H1 (cell line): ENCODE measurements around the gene HEATR9. TPM values are rescaled to one million over a fixed set of nuclear protein-coding genes. Genes with fewer than 3 reads are reported as not detected.

Experiments
- CTCF ChIA-PET: fragments of 300-600 bp; sonication (Branson Sonifier 250); formaldehyde crosslinking; loops from one replicate; lab custom pipeline; 2021; ENCODE audit not compliant: partially characterized antibody; lab: Charles Lee
- POLR2A ChIA-PET: fragments of 300-600 bp; sonication (Branson Sonifier 250); formaldehyde crosslinking; loops from one replicate; lab custom pipeline; 2021; ENCODE audit warnings: inconsistent platforms; ENCODE audit not compliant: partially characterized antibody; lab: Charles Lee
- DNase-seq, 2 experiments: peaks; one replicate each; pipeline versions ENCODE4 v3.0.0 to v3.0.0-alpha.2; 2010 to 2022; ENCODE audit warnings: low spot score in 2 of 2, low read depth in 1 of 2, mixed read lengths in 1 of 2
- FAIRE-seq: peaks from 2 replicates; lab custom pipeline; 2011; peaks lifted over from hg19 to GRCh38; lab: Jason Lieb, UNC
- H2AFZ ChIP-seq: 2 replicates; pipeline ENCODE4 v1.8.1; 2012; ENCODE audit warnings: low read length, inconsistent platforms
- H2AK5ac ChIP-seq: 2 replicates; pipeline ENCODE4 v1.6.1; 2013; ENCODE audit warnings: low read depth, low read length
- H2BK120ac ChIP-seq: replicated peaks from 2 replicates; pipeline ENCODE3; 2013; ENCODE audit warnings: low read depth, low read length, inconsistent platforms
- H2BK12ac ChIP-seq: 2 replicates; pipeline ENCODE4 v1.6.1; 2013; ENCODE audit warnings: low read depth, low read length
- H2BK15ac ChIP-seq: 2 replicates; pipeline ENCODE4 v1.6.1; 2013; ENCODE audit warnings: low read length
- H2BK20ac ChIP-seq: 2 replicates; pipeline ENCODE4 v1.6.1; 2013; ENCODE audit warnings: low read length
- H2BK5ac ChIP-seq: 2 replicates; pipeline ENCODE4 v1.6.1; 2013; ENCODE audit warnings: low read depth, low read length
- H3K14ac ChIP-seq: 2 replicates; pipeline ENCODE4 v1.6.1; 2013; ENCODE audit warnings: inconsistent platforms; ENCODE audit not compliant: insufficient read length
- H3K18ac ChIP-seq: 2 replicates; pipeline ENCODE4 v1.6.1; 2013; ENCODE audit warnings: low read length; ENCODE audit errors: extremely low read depth
- H3K23ac ChIP-seq: 2 replicates; pipeline ENCODE4 v1.6.1; 2013; ENCODE audit warnings: inconsistent platforms; ENCODE audit not compliant: insufficient read length
- H3K23me2 ChIP-seq: 2 replicates; pipeline ENCODE4 v1.6.1; 2013; ENCODE audit warnings: low read depth, low read length
- H3K27ac ChIP-seq: 2 replicates; pipeline ENCODE4 v1.6.1; 2011; ENCODE audit warnings: low read depth, low read length, inconsistent platforms
- H3K27me3 ChIP-seq, 4 experiments: replicated peaks in 1 of 4; 1 replicate in 1 of 4; 2 replicates in 3 of 4; pipeline versions ENCODE4 v1.6.1 to v1.8.1; 2011 to 2013; ENCODE audit warnings: low read length in 3 of 4, mild to moderate bottlenecking in 3 of 4, inconsistent platforms in 2 of 4, mixed read lengths in 2 of 4, moderate library complexity in 1 of 4; ENCODE audit not compliant: control insufficient read depth in 3 of 4, insufficient read depth in 3 of 4; ENCODE audit errors: extremely low read depth in 1 of 4
- H3K36me3 ChIP-seq, 4 experiments: 2 replicates each; pipeline versions ENCODE4 v1.6.1 to v1.8.1; 2011 to 2013; ENCODE audit warnings: mild to moderate bottlenecking in 4 of 4, low read length in 3 of 4, moderate library complexity in 2 of 4, control low read depth in 1 of 4, inconsistent platforms in 1 of 4; ENCODE audit not compliant: insufficient read depth in 4 of 4, control insufficient read depth in 2 of 4
- H3K4ac ChIP-seq: replicated peaks from 2 replicates; pipeline ENCODE3; 2013; ENCODE audit warnings: low read length, low read depth, mixed read lengths, inconsistent platforms; ENCODE audit not compliant: insufficient read length
- H3K4me1 ChIP-seq, 4 experiments: replicated peaks in 1 of 4; 1 replicate in 1 of 4; 2 replicates in 3 of 4; pipeline versions ENCODE4 v1.6.1 to v1.8.1; 2011 to 2013; ENCODE audit warnings: low read length in 3 of 4, inconsistent platforms in 2 of 4, mixed read lengths in 1 of 4; ENCODE audit not compliant: insufficient read depth in 4 of 4, control insufficient read depth in 3 of 4
- H3K4me2 ChIP-seq, 2 experiments: 2 replicates each; pipeline versions ENCODE4 v1.6.1 to v1.8.1; 2011 to 2013; ENCODE audit warnings: low read depth in 2 of 2, low read length in 2 of 2, control low read depth in 1 of 2, inconsistent platforms in 1 of 2, mild to moderate bottlenecking in 1 of 2; ENCODE audit not compliant: insufficient read depth in 1 of 2
- H3K4me3 ChIP-seq, 4 experiments: fragments of 200-600, 300-600 bp in 1 of 4; sonication (generic), shearing (Covaris generic), sonication (Bioruptor Twin) in 1 of 4; 2 replicates each; pipeline versions ENCODE4 v1.5.1 to v1.8.1; 2011 to 2016; ENCODE audit warnings: low read length in 4 of 4, low read depth in 3 of 4, control low read depth in 2 of 4, inconsistent platforms in 2 of 4, mild to moderate bottlenecking in 2 of 4, mixed read lengths in 1 of 4, moderate library complexity in 1 of 4; ENCODE audit not compliant: insufficient read depth in 2 of 4; ENCODE audit errors: extremely low read depth in 1 of 4
- H3K56ac ChIP-seq: replicated peaks from 2 replicates; pipeline ENCODE3; 2013; ENCODE audit warnings: low read depth, mild to moderate bottlenecking, mixed read lengths, low read length, inconsistent platforms; ENCODE audit not compliant: insufficient read length
- H3K79me1 ChIP-seq: 2 replicates; pipeline ENCODE4 v1.6.1; 2013; ENCODE audit warnings: low read depth, low read length, control low read depth
- H3K79me2 ChIP-seq, 2 experiments: 2 replicates each; pipeline versions ENCODE4 v1.6.1 to v1.8.1; 2012 to 2013; ENCODE audit warnings: low read length in 2 of 2, mild to moderate bottlenecking in 2 of 2, inconsistent platforms in 1 of 2; ENCODE audit not compliant: insufficient read depth in 2 of 2, control insufficient read depth in 1 of 2
- H3K9ac ChIP-seq, 4 experiments: replicated peaks in 1 of 4; 1 replicate in 1 of 4; 2 replicates in 3 of 4; pipeline versions ENCODE4 v1.6.1 to v1.8.1; 2011 to 2013; ENCODE audit warnings: low read depth in 3 of 4, low read length in 3 of 4, control low read depth in 2 of 4, mild to moderate bottlenecking in 2 of 4, moderate library complexity in 2 of 4, inconsistent platforms in 1 of 4; ENCODE audit errors: extremely low read depth in 1 of 4
- H3K9me3 ChIP-seq, 2 experiments: 2 replicates each; pipeline versions ENCODE4 v1.6.1 to v1.8.1; 2012 to 2013; ENCODE audit warnings: mild to moderate bottlenecking in 2 of 2, moderate library complexity in 2 of 2, control low read depth in 1 of 2, inconsistent platforms in 1 of 2, low read depth in 1 of 2, low read length in 1 of 2, mixed read lengths in 1 of 2; ENCODE audit not compliant: insufficient read depth in 2 of 2
- H4K20me1 ChIP-seq, 2 experiments: replicated peaks in 1 of 2; 2 replicates each; pipeline versions ENCODE3 to v1.8.1; 2011 to 2013; ENCODE audit warnings: inconsistent platforms in 2 of 2, low read length in 2 of 2, mild to moderate bottlenecking in 1 of 2; ENCODE audit not compliant: insufficient read depth in 2 of 2, control insufficient read depth in 1 of 2
- H4K5ac ChIP-seq: 2 replicates; pipeline ENCODE4 v1.6.1; 2013; ENCODE audit warnings: low read length, low read depth, mixed read lengths, inconsistent platforms; ENCODE audit not compliant: insufficient read length
- H4K8ac ChIP-seq: 2 replicates; pipeline ENCODE4 v1.8.0; 2013; ENCODE audit warnings: mild to moderate bottlenecking, moderate library complexity, low read length, inconsistent platforms; ENCODE audit not compliant: insufficient read depth; ENCODE audit errors: extremely low read depth
- H4K91ac ChIP-seq: replicated peaks from 2 replicates; pipeline ENCODE3; 2013; ENCODE audit warnings: low read length, mixed read lengths, inconsistent platforms; ENCODE audit not compliant: insufficient read length
- HDAC6 ChIP-seq: IDR thresholded peaks from one replicate; pipeline ENCODE4 v1.7.1; 2012; ENCODE audit warnings: low read depth, mild to moderate bottlenecking, inconsistent platforms, low read length, moderate library complexity
- JUN ChIP-seq: IDR thresholded peaks from 2 replicates; pipeline ENCODE4 v1.6.1; 2011; ENCODE audit warnings: low read depth, mild to moderate bottlenecking, improper control_type of control experiment, low read length
- MAFK ChIP-seq: IDR thresholded peaks from 2 replicates; pipeline ENCODE4 v1.6.1; 2012; ENCODE audit warnings: low read depth, mild to moderate bottlenecking, improper control_type of control experiment, low read length
- PHF8 ChIP-seq: fragments of 200-600 bp; sonication (generic); conservative IDR thresholded peaks from 2 replicates; pipeline ENCODE4 v1.7.1; 2012; ENCODE audit warnings: low read depth, mild to moderate bottlenecking, inconsistent platforms, low read length, moderate library complexity
- SP1 ChIP-seq: IDR thresholded peaks from 2 replicates; pipeline ENCODE4 v1.6.1; 2011; ENCODE audit warnings: low read depth, low read length
- USF2 ChIP-seq: IDR thresholded peaks from 2 replicates; pipeline ENCODE4 v1.6.1; 2011; ENCODE audit warnings: low read length, improper control_type of control experiment
- WGBS, 2 experiments: shearing (Covaris generic) in 1 of 2; methylation state at CpG; one replicate each; pipeline versions ENCODE4 v1.1.6 to v1.1.7; 2013 to 2015; ENCODE audit warnings: low lambda C conversion rate in 2 of 2, mixed read lengths in 2 of 2, inconsistent platforms in 1 of 2, low coverage in 1 of 2, missing lambda C conversion rate in 1 of 2; ENCODE audit not compliant: insufficient replicate concordance in 2 of 2, insufficient coverage in 1 of 2, insufficient read length in 1 of 2; ENCODE audit errors: extremely low coverage in 1 of 2, missing lambda C conversion rate in 1 of 2; 5-methylcytosine and 5-hydroxymethylcytosine counted together
- polyA plus RNA-seq, 7 experiments: library from polyadenylated mRNA; depleted of rRNA in 3 of 7; stranded (reverse) in 5 of 7; unstranded in 2 of 7; fragments of >200 nt in 5 of 7; fragments of 200-250 nt in 2 of 7; gene quantifications; 1 replicate in 5 of 7; 2 replicates in 1 of 7; 4 replicates in 1 of 7; pipeline versions ENCODE4 v1.2.1 to v1.2.3, GENCODE V29; 2011 to 2013; ENCODE audit warnings: missing spikeins in 2 of 7, mixed read lengths in 2 of 7
- total RNA-seq: library from RNA; stranded (reverse); fragmentation: NEBNext Ultra II Directional; extraction: Animal tissue kit (Norgen Biotek cat#: 25700); gene quantifications from 2 replicates; pipeline ENCODE4 v1.2.1, GENCODE V29; 2021

HEATR9 gene
- total and polyA plus RNA-seq, 2 of the 8 experiments (the other 6 are each of a cell fraction or from before 2014, with no cell fraction given), result not detected

DNA sequence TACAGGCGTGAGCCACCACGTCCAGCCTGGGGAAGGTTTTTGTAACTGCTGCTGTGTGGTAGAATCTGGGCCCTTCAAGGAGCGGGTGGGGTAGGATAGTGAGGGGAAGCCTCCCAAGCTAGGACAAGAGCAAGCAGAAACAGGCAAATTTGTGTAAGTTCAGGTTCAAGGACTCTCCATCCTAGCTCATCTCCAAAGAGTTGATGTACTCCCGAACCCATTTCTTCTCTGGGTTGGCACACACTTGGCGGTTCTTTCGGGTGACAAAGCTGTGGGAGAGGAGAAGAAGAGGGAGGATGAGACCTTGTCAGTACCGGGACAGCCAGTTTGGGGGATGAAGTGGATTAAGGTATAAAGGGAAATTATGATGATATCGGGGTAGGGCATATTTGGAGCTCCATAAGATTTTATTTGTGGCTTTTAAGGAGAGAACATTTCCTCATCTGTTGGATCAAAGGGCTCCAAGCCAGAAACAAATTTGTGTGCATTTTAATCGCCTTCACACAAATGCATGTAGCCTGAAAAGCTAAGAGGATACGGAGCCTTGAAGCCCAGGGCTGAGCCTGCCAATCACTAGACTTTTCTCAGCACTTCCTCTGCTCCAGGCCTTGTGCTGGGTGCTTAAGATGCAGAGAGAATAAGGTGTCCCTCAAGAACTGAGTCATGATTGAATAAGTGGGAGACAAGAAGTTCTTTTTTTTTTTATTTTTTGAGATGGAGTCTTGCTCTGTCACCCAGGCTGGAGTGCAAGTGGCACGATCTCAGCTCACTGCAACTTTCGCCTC lies 3.7 kb upstream of the HEATR9 start:
- no peaks in the 10 kb centered on the region for H3K23me2 ChIP-seq
- ChIA-PET POLR2A (no interaction called here), CTCF (interaction anchor here (0.7 to 4.6 kb wide), 7 partner anchors 22 to 276 kb away, joined by 3 to 32 read pairs (median 5); partner anchors contain the start of gene RDM1)
- no peak overlapping the region for H3K14ac ChIP-seq
- H3K18ac ChIP-seq, result no peak overlapping the region
- H2BK120ac ChIP-seq, result no peak overlapping the region
- H3K4me3 ChIP-seq, result no peak overlapping the region
- no peaks in the 10 kb centered on the region for H3K79me1 ChIP-seq
- no peak overlapping the region for H3K56ac ChIP-seq
- no peak overlapping the region for H2AFZ ChIP-seq
- no peak overlapping the region for H3K23ac ChIP-seq
- H4K8ac ChIP-seq, result no peak overlapping the region
- no peak overlapping the region for H2BK5ac ChIP-seq
- DNase-seq (no peak), FAIRE-seq (no peak)
- no peak overlapping the region for H3K27ac ChIP-seq
- no peaks in the 10 kb centered on the region for H3K79me2 ChIP-seq
- no peak overlapping the region for H3K4me2 ChIP-seq
- no peak overlapping the region for H2BK15ac ChIP-seq
- H2BK20ac ChIP-seq, result no peak overlapping the region
- H3K36me3 ChIP-seq, result no peaks in the 10 kb centered on the region
- WGBS, 2 experiments, result 88 to 100% methylated on average over 1 to 12 of the region's 12 CpGs
- H3K4me1 ChIP-seq, result no peaks in the 10 kb centered on the region; a peak in 1 of 7 replicates
- H3K4ac ChIP-seq, result no peak overlapping the region
- H3K9ac ChIP-seq, result no peak overlapping the region
- TF ChIP-seq JUN, result no peak
- no peak for TF ChIP-seq USF2
- no peak for TF ChIP-seq PHF8
- TF ChIP-seq SP1, result no peak
- no peak for TF ChIP-seq HDAC6
- no peak for TF ChIP-seq MAFK
- TF ChIP-seq, all 59 proteins: peak for 0
- no peaks in the 10 kb centered on the region for H3K9me3 ChIP-seq
- H4K5ac ChIP-seq, result no peak overlapping the region
- no peaks in the 10 kb centered on the region for H3K27me3 ChIP-seq
- H4K91ac ChIP-seq, result no peak overlapping the region
- no peaks in the 10 kb centered on the region for H4K20me1 ChIP-seq
- no peak overlapping the region for H2AK5ac ChIP-seq
- no peak overlapping the region for H2BK12ac ChIP-seq
